CD4-positive, alpha-beta T cell treated with Interleukin-4 for 1 hour (primary cell): ENCODE data around the gene VBP1.
"Not testable (repeated sequence)": the region's sequence is repeated elsewhere in the genome, so short reads cannot be mapped to it uniquely, and the experiment has no call there.

Experiments
- DNase-seq, 2 donors: peaks; one replicate each; pipeline ENCODE4 v3.0.0-alpha.2; 2020 to 2022

Gene VBP1, protein sequence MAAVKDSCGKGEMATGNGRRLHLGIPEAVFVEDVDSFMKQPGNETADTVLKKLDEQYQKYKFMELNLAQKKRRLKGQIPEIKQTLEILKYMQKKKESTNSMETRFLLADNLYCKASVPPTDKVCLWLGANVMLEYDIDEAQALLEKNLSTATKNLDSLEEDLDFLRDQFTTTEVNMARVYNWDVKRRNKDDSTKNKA

DNA sequence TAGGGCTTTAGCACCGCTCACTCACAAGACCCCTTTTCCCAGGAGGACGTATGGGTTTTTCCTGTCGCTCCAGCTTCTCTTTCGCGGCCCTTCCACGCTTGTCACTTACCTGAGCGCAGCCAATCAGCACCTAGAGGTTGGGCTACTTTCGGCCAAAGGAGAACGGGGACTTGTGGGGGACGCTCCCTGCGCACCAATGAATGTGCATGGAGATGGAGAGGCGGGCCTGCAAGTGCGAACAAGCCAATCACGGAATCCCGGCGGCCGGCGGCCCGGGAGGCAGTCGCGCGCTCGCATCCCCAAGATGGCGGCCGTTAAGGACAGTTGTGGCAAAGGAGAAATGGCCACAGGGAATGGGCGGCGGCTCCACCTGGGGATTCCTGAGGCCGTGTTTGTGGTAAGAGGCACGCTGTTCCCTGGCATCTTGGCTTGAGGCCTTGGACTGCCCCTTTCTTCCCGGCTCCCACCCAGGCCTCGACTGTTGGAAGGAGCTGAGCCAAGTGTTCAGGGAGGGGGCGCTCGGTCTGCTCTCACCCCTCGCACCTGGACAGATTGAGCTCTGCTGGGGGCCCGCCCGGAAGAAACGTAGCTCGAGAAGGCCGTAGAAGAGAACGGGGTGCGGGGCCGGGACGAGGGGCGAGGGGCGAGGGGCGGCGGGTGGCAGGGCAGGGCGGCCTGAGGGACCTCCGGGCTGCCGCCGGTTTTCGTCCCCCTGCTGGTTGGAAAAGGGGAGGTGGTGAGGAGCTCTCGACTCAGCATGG is at the start of gene VBP1:
Gene VBP1 (plus strand): TSS at position 282 of the 761 bp plus-strand sequence. CDS start 23 bp downstream, at position 305.
- DNase-seq, result peak; percentile 90 to 91

DNA sequence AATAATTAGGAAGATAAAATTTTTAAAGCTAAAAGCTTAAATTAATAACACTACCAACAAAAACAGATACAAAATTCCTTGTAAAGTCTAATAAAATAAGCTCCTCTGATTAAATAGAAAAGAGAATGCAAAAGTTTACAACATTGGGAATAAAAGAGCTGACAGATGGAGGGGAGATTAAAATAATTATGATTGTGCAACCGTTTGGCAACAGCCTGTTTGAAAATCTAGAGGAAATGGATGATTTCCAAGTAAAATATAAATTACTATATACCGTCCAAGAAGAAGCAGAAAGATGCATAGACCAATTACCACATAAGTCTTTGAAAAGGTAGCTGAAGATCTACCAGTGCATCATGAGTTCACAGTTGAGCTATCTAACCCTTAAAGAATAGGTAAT is 46.4 kb upstream of the VBP1 start:
- no peak for DNase-seq

DNA sequence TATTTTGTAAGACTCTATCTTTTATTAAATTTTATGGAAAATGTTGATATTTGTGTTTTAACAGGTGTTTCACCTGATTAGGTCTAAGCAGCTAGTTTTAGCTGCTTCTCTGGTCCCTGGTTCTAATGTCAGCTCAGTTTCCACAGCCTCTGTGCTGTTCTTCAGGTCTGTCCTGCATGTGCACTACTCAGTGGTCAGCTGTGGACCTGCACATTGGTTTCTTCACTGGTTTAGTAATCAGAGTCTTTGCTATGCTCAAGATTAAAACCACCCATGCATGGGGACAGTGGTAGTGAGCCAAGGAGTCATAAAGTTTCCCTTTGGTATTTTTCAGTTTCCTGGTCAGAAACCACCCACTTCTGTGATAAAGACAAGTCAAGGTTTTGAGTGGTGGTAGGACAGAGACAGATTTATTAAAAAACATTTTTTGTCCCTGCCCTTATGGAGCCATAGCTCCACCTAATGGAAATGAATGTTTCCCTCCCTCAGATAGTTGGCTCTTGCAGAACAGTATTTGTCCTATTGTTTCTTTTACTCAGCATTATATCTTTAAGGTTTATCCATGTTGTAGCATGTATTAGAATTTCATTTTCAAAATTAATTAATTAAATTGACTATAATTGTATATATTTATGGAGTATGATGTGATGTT is 36.8 kb upstream of the VBP1 start:
- no peak for DNase-seq

DNA sequence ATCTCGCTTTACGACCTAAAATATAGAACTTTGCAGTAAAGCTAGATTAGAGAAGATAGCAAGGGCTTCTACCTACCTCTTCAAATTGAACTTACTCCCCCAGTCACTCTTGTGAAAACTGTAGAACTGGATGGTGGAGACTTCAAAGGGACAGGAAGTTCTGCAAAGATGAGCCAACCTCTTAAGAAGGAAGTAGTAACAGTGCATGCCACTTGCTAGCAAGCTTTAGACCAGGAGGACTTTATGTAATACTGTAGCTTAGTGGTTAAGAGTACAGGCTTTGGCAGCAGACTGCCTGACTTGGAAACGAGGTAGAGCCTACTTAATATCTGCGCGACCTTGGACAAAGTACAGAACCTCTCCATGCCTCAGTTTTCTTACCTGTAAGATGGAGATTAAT is 27.5 kb upstream of the VBP1 start:
- peak; percentile 45 to 77 for DNase-seq

DNA sequence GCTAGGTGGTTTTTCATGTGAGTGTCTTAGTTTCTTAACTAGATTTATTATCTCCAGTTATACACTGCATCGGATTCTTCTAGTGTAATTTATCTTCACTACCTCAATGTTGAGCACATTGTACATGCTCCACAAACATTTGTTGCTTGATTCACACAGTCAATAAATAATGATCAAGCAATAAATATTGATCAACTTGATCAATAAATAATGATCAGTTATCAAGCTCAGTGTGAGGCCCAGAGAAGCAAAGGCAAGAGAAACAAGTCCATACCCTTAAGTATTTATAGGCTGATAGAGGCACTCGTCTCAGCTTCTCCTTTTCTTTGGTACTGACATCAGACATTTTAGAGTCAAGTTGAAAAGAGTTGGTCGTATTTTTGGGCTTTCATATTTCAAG is 5.1 kb upstream of the VBP1 start:
- no peak for DNase-seq

DNA sequence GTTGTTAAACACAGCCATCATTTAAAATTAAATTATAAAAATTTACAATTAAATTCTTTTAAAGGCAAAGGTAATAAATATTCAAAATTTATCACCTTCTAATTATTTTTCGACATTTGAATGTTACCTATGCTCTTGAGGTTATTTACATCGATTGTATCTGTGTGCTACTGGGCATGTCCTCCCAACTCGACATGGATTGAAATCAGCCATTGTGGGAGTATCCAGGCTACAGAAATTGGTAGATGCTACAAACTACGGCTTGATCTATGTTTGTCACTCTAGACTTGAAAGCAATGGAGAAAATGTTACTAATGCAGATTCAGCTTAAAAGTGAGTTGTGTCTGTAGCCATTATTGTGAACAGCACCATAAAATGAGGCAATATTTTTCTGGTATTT is 2.5 kb upstream of the VBP1 start:
- no peak for DNase-seq

DNA sequence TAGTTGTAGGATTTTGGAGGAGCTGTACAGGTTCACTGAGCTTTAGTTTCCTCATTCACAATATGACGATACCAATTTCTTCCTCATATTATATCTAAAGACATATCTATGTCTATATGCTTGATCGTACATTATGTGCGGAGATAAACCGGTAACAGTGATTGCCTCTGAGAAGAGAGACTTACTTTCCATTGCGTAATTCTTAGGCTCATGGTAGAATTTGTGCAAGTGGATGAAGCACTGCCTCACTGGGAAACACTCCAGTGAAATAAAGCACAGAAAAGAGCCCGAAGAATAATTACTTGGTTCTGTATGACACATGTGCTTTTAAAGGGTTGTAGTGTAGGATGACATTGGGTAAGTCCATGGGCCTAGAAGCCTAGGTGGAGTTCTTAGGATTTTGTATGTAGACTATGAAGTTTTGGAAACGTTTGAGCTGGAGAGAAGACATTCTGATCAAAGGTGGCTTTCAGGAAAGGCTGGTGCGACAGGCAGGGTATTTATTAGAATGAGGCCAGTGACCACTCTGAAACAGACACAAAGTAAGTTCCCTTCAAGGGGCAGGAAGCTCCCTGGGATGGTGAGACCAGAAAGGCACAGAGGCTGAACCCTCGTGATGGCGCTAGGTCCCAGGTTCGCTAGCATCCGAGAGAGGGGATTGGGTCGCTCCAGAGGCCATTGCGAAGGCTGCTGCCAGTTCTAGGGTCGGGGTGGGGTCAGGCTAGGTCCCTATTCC is 649 bp upstream of the VBP1 start:
- DNase-seq, result no peak

DNA sequence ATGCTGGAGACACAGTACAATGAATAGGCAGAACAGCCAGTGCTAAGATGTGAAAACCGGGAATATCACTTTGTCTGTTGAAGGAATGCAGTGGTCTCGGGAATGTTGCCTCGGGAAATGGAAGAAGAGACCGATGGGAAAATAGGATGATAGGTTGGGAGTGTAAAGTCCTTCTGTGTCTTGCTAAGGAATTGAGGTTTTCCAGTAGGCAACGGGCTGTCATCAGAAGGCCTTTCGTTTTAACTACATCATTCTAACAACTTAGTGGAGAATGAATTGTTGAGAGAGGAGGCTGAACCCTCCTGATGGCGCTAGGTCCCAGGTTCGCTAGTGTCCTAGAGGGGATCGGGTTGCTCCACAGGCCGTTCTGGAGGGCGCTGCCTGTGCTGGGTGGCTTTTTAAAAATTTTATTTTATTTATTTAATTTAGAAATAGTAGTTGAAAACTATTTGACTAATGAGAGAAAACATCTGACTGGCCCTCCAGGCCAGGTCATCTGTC is 730 bp downstream of the VBP1 start:
- no peak for DNase-seq

DNA sequence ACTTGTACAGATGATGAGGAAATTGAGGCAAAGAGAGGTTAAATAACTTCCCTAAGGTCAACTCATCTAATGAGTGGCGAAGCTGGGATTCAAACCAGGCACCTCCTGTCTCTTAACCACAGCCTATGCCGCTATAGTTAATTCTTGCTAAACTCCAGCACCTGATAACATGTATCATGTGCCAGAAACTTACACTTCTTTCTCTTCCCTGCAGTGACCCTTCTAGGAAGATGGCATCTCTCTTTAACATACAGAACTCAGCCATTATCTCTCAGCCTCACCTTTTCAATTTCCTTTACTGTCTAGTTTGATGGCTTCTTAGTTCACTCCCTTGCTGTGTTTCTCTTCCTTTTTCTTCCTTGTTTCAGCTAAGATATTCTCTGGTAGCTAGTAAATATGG is 2.5 kb downstream of the VBP1 start:
- DNase-seq, result no peak

DNA sequence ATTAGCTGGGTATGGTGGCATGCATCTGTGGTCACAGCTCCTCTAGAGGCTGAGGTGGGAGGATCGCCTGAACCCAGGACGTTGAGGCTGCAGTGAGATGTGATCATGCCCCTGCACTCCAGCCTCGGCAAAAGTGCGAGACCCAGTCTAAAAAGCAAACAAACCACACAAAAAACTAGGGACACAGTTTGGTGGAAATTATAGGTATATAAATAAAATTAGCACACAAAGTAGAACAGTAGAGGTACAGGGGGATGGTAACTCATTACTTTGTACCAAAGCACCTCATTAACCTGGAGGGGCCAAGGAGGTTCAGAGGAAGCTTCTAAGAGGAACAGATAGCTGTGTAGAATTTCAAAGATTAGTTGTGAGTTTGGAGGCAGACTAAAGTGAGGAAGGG is 5.1 kb downstream of the VBP1 start:
- DNase-seq, result no peak

DNA sequence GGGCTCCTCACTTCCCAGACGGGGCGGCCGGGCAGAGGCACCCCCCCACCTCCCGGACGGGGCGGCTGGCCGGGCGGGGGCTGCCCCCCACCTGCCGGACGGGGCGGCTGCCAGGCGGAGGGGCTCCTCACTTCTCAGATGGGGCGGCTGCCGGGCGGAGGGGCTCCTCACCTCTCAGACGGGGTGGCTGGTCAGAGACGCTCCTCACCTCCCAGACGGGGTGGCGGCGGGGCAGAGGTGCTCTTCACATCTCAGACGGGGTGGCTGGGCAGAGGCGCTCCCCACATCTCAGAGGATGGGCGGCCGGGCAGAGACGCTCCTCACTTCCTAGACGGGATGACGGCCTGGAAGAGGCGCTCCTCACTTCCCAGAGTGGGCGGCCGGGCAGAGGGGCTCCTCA is 7.5 kb downstream of the VBP1 start:
- DNase-seq, result not testable (repeated sequence)

DNA sequence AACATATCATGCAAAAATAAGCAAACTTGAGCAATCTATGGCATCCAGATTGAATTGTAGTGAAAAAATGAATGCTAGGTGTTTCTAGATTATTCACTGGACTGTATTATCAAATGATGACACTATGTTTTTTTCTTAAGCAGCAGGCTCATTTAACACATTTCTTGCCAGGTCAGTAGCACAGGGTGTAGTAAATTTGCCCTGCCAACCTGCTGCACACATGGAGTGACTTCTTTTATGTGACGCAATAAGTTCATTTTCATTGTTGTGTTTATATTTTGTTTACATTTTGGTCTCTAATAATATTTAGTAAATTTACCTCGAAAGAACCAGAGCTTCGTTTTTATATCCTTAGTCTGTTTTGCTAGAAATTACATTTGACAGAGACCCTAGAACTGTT is 9.5 kb downstream of the VBP1 start:
- DNase-seq, result no peak

DNA sequence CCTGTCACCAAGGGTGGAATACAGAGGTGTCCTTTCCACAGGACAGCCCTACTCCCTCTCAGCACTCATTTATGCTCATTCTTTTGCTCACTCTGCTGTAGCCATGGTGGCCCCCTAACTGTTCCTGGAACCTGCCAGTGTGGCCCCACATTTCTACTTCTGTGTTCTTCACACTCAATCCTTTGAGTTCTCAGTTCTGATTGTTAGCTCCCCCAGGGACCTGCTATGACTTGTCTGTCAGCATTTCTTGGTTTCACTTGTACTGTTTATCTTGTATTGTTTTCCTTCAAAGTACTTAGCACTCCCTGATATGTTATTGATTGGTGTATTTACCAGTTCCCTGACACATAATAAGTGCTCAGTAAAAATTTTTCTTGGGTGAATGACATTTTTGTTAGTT is 14.9 kb downstream of the VBP1 start:
- DNase-seq, result no peak

DNA sequence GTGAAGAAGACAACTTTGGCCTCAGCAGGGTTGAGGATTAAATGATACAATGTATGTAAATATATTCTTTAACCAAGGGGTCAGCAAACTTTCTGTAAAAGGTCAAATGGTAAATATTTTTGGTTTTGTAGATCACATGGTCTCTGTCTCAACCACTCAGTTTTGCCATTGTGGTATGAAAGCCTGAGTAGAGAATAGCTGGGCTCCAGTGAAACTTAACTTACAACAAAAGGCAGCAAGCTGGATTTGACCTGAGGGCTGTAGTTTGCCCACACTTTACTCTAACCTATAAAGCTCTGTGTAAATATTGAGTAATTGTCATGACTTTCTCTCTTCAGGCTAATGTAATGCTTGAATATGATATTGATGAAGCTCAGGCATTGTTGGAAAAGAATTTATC is 19.6 kb downstream of the VBP1 start:
- DNase-seq, result no peak

DNA sequence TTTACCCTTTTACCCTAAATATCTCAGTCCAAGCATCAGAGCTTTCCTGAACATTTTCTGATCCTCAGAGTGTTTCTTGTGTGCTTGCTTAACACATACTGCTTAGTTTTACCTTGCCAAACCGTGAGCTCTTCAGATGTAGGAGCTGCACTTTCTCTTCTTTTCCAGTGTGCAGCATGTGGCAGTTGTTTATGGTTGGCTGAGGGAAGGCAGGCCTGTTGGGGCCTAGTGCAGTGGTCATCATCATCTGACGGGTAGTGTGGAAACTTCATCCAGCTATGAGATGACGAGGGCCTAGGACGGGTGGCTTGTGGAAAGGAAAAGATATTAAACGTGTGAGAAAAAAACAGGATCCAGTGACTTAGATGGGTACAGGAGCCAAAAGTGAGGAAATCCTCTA is 21.5 kb downstream of the VBP1 start:
- DNase-seq, result no peak

DNA sequence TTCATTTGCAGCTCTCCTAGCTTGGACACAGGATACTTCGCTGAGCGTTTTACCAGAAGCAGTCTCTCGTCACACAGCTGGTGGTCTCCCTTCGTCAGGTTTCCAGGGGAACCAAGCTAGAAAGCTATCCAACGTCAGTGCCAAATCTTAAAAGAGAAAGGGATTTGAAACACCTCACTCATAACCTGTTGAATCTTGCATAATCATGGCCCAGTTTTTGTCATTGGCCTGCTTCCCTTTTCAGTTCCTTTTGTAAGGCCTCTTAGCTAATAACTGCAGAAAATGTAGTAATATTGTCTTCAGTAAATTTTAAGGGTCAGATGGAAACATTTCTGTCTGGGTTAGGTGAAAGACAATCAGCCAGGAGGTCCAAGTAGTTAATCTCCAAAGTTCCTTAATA is 26.0 kb downstream of the VBP1 start:
- DNase-seq, result no peak

DNA sequence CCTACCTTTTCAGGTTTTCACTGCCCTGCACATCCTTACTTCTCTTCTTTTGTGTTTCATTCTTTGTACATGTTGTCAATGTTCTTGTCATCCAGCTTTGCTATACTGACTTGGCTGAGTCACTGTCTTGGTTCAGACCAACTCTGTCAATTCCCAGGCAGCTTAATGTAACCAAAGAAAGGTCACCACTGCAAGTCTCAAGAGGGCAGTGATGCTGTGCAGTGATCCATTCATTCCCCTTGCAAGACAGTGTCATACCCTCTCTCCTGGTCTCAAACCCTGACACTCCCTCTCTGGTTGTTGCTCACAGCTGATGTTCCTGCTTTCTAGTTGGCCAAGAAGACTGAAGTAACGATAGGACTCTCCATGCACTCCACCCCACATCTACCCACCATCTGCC is 30.5 kb downstream of the VBP1 start:
- DNase-seq, result no peak

DNA sequence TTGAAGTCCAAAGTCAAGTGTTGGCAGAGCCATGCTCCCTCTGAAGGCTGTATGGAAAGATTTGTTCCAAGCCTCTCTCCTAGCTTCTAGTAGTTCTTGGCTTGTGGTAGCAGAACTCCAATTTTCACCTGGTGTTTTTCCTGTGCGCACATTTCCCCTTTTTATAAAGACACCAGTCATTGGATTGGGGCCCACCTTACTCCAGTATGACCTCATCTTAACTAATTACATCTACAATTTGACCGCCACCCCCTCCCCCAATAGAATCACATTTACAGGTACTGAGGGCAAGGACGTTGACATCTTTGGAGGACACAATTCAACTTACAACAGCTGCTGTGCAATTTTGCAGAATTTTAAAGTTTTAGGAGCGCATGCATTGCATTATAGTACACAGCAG is 31.2 kb downstream of the VBP1 start:
- DNase-seq, result no peak

DNA sequence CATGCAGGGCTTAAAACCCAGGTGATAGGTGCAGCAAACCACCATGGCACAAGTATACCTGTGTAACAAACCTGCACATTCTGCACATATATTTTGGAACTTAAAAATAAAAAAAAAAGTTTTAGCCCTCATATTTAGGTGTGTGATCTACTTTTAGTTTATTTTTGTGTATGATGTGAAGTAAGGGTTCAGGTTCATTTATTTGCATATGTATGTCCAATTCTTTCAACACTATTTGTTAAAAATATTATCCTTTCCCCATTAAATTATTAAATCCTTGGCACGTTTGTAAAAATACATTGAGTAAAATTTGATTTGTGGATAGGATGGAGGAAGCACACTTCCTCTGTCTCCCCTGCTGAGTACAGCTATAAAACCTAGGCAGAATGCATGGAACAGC is 35.1 kb downstream of the VBP1 start:
- no peak for DNase-seq

DNA sequence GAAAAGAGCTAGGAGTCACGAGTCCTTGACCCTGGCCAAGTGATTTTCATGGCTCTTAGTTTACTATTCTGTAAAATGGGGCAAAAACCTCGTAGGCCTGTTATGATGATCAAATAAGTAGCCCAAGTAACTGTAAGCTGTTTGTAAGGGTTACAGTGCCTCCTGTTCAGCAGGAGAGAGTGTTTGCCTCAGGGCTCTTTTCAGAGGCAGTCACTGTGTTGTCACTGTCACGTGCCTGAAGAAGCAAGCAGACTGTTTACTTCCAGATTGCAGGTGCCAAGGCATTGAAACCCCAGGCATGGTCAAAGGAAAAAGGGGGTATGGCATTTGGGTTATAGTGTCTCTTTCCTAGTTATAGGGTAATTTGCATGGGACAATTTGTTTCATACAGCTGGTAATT is 43.5 kb downstream of the VBP1 start:
- no peak for DNase-seq

DNA sequence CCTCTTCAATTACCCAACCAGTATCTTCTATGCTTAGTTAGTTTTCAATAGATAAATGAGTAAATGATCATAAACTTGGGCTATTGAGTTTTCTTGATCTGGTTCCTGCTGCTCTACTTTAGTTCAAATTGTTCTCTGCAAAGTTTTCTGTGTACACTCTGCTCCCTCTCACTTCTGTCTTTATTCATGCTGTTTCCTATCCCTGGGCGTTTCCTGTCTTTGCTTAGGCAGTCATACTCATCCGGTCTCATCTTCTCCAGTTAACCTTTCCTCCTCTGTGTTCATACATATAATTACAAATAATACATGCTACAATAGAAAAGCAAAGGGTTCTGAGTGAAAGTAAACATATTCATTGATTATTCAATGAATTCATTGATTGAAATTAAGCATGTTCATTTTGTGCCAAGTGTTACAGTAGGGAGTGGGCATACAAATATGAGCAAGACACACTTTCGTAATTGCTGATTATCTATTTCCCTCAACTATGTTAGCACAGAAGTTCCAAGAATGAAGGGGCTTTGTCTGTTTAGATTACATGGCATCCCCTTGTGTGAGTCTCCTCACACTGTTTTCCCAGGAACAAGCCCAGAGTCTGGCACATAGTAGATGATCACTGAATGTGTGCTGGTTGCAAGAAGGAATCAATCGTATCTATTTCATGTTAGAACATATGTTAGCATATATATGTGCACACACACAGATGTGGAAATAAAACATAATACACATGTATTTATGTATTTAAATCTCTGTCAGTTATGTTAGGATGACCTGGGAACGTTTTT is 46.9 kb downstream of the VBP1 start:
- DNase-seq, result peak in 1 of 2 donors; percentile 26

DNA sequence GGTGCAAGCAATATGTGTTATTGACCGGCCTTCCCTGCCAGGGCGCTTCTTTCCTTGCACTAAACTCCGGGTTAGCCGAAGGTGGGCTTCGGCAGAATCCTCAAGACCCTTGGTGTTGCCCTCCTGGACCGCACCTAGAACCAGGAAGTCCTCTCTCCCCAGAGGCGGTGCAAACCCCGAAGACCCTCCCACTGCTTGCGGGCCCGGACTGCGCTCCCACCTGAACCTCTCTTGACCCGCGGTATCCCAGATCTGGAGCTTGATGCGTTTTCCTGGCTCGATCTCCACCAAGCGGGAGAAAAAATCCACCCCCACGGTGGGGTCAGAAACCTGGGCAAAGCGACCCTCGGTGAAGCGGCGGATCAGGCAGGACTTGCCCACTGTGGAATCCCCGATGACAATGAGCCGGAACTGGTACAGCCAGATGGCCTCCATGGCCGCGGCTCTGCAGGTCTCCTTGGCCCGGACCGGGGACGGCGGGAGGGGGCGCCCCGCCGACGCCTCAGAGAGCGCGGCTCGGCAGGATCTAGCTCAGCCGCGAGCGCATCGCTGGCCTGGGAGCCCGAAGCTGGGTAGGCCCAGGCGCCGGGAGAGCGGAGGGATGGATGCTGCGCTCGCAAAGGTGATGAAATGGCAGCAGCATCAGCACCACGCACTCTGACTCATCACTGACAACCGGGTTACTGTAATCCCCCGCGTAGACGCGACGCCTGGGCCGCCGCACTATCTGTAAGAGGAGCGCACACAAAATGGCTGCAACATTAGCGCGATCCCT is 47.8 kb downstream of the VBP1 start, which contains the start of gene RAB39B:
Gene RAB39B (minus strand): TSS at position 638 of the 775 bp plus-strand sequence. CDS start 203 bp downstream, at position 435.
- peak; percentile 68 to 70 for DNase-seq
